Sciatic nerve (tissue), 2 donors: Measurements from ENCODE around the gene PDCD7. TPM values are rescaled to one million over a fixed set of nuclear protein-coding genes. Genes with fewer than 3 reads are reported as not detected.
A peak's percentile ranks its signal among the peaks of the same experiment; 100 is the strongest.
"Not testable (repeated sequence)": the region's sequence is repeated elsewhere in the genome, so short reads cannot be mapped to it uniquely, and the experiment has no call there.

ENCODE experiments used
- ATAC-seq: fragments of 200-7000 bp; cut with Tn5 transposase; one replicate; pipeline ENCODE4 v1.9.1; 2020; ENCODE audit warnings: mild to moderate bottlenecking, moderate library complexity
- DNase-seq: peaks from one replicate; pipeline ENCODE4 v3.0.0-alpha.2; 2020; ENCODE audit warnings: low spot score
- intact Hi-C: fragments of 100-400 bp; cut with DNase I; formaldehyde crosslinking; loops from one replicate; pipeline ENCODE4 v1.14.2; 2022
- total RNA-seq: library from RNA; stranded (reverse); fragmentation: NEBNext Ultra II Directional; extraction: Animal tissue kit (Norgen Biotek cat#: 25700); gene quantifications from one replicate; pipeline ENCODE4 v1.2.1, GENCODE V29; 2021
- donor health status: DM: no; HTN: no; CAD: no.
- donor health status: DM: no; HTN: no; CAD: no.

PDCD7 gene
- total RNA-seq, 1 donor from 2014 or later = 29.6 TPM

DNA sequence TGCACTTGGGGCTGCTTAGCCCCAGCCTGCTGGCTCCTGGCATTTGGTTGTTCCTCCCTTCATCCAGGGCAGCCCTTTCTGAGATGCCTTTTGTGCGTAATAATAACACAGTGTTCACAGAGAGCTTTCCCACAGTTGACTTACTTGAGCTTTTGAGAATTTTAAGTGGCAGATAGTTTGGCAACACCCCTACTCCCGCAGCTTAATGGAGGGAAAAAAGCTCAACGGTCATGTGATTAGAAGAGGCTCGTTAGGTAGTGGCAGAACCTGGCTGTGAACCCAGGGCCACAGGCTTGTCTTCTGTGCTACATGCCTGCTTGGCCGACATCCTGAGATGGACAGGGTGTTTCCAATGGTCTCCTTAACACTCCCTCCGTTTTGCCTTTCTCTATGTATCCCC is 52.3 kb downstream of the PDCD7 start:
- ATAC-seq (no peak), DNase-seq (no peak)
- intact Hi-C loops = no loop called here

DNA sequence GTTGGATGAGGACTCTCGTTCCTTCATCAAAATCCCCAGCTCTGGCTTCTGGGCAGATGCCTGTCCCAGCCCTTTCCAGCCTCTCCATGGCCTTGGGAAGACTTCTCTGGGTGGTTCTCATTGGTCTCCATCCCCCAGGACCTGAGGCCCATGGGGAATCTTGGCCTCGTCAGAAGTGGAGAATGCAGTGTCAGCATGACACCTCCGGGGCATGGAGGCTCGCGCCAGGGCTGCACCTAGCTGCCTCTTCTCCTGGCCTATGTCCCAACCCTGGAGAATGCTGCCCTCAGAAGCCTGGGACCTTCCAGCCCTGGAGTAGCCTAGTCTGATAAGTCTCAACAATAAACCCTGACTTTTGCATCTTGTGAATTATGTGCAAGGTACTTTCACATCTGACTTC is 54.0 kb downstream of the PDCD7 start:
- ATAC-seq (no peak), DNase-seq (no peak)
- intact Hi-C loops = no loop called here

DNA sequence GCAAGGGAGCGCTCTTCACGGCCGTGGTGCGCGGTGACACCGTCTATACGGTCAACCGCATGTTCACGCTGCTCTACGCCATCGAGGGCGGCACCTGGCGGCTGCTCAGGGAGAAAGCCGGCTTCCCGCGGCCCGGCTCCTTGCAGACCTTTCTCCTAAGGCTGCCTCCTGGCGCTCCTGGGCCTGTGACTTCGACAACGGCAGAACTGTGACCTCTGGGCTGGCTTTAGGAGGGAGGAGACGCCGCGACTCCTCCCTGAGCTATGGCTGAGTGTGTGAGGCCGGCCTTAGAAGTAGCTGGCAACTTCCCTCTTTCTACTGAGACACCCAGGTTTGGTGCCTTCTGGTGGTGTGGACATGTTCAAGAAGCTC is 55.6 kb downstream of the PDCD7 start:
- DNase-seq = peak; percentile 85
- intact Hi-C loops = no loop called here
- ATAC-seq = peak; percentile 84

DNA sequence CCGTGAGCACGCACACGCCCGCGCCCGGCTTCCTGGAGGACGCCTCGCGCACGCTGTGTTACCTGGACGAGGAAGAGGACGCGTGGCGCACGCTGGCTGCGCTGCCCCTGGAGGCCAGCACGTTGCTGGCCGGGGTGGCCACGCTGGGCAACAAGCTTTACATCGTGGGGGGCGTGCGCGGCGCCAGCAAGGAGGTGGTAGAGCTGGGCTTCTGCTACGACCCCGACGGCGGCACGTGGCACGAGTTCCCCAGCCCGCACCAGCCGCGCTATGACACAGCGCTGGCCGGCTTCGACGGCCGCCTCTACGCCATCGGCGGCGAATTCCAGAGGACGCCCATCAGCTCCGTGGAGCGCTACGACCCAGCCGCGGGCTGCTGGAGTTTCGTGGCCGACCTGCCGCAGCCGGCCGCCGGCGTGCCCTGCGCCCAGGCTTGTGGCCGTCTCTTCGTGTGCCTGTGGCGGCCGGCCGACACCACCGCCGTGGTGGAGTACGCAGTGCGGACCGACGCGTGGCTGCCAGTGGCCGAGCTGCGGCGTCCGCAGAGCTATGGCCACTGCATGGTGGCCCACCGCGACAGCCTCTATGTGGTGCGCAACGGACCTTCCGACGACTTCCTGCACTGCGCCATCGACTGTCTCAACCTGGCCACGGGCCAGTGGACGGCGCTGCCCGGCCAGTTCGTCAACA is 56.2 kb downstream of the PDCD7 start:
- intact Hi-C loops = no loop called here
- no peak for ATAC-seq
- DNase-seq = no peak

DNA sequence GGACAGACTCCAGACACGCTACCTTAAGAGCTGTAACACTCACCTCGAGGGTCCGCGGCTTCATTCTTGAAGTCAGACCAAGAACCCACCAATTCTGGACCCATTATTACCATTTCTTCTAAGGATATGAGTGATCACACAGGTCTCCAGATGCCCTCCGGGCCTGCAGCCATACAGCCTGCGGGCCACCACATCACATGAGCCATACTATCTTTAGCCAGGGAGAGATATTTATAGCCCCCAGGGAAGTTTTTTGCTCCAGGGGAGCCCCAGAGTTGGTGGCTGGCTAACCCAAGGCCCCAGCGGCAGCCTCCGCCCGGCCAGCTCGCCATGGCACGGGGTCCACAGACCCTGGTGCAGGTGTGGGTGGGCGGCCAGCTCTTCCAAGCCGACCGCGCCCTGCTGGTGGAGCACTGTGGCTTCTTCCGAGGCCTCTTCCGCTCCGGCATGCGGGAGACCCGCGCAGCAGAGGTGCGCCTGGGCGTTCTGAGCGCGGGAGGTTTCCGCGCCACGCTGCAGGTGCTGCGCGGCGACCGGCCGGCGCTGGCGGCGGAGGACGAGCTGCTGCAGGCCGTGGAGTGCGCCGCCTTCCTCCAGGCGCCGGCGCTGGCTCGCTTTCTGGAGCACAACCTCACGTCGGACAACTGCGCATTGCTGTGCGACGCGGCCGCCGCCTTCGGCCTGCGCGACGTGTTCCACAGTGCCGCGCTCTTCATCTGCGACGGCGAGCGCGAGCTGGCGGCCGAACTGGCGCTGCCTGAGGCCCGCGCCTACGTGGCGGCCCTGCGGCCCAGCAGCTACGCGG is 56.9 kb downstream of the PDCD7 start, which contains the start of gene KBTBD13:
Gene KBTBD13, plus strand, starts transcription at position 261 of the 805 bp plus-strand sequence. Its CDS starts 70 bp downstream, at position 331.
- intact Hi-C loops = no loop called here
- ATAC-seq = no peak
- no peak for DNase-seq

DNA sequence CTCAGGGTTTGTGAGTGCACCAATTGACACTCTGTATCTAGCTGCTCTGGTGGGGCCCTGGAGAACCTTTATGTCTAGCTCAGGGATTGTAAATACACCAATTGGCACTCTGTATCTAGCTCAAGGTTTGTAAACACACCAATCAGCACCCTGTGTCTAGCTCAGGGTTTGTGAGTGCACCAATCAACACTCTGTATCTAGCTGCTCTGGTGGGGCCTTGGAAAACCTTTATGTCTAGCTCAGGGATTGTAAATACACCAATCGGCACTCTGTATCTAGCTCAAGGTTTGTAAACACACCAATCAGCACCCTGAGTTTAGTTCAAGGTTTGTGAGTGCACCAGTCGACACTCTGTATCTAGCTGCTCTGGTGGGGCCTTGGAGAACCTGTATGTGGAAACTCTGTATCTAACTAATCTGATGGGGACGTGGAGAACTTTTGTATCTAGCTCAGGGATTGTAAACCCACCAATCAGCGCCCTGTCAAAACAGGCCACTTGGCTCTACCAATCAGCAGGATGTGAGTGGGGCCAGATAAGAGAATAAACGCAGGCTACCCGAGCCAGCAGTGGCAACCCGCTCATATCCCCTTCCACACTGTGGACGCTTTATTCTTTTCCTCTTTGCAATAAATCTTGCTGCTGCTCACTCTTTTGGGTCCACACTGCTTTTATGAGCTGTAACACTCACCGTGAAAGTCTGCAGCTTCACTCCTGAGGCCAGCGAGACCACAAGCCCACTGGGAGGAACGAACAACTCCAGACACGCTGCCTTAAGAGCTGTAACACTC is 57.8 kb downstream of the PDCD7 start:
- DNase-seq, intact Hi-C loops, ATAC-seq: not testable (repeated sequence)

DNA sequence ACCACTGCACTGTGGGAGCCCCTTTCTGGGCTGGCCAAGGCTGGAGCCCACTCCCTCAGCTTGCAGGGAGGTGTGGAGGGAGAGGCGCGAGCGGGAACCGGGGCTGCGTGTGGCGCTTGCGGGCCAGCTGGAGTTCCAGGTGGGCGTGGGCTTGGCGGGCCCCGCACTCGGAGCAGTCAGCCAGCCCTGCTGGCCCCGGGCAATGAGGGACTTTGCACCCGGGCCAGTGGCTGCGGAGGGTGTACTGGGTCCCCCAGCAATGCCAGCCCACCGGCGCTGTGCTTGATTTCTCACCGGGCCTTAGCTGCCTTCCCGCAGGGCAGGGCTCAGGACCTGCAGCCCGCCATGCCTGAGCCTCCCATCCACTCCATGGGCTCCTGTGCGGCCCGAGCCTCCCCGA is 58.7 kb downstream of the PDCD7 start:
- intact Hi-C loops, ATAC-seq, DNase-seq: not testable (repeated sequence)

DNA sequence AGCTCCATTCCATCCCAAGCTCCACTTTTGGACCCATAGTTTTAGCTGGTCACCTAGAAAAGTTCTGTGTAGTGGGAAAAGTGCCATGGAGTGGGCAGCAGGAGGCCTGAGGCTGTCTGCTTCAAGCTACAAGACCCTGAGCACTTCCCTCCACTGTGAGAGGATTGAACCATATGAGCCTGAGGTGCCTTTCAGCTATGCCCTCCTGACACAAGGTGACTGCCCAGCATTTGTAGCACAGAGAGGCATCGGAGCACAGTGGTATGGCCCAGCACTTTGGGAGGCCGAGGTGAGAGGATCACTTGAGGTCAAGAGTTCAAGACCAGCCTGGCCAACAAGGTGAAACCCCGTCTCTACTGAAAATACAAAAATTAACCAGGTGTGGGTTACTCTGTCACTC is 61.0 kb downstream of the PDCD7 start:
- no peak for ATAC-seq
- DNase-seq = no peak
- intact Hi-C loops = no loop called here

DNA sequence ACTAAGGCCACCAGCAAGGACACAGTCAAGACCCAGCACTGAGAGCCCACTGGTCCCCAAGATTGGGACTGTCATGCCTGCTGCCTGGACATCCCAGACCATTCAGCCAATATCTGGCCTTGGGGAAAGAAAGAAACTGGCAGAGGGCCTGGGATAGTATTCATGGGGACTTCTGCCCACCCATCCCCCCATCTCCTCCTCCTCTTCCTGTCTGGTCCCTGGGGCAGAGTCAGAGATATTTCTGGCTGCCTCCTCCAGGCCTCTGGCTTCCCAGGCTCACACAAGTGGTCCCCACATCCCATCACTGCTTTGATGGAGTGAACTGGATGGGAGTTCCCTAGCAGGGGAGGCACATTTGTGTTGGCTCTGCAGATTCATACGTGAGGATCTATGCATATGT is 61.6 kb downstream of the PDCD7 start:
- DNase-seq (no peak), ATAC-seq (peak; percentile 31)
- intact Hi-C loops = no loop called here

DNA sequence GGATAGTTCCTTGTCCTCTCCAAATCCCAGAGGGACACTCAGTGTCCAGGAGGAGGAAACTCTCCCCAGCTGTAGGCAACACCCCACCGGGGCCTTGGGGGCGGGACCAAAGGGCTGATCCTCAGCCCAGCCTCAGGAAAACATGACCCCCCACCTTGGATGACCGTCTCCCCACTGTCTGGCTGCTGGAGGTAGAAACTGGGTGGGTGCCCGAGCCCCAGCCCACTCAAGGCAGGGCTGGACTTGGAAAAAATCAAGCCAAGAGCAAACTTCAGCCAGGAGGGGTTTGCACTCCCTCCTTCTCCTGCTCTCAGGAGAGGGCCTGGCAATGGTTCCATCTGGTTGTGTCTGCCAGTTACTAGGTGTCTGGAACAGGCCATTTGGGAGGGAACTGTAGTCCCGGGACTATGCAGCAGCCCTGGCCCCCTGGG is 62.2 kb downstream of the PDCD7 start:
- ATAC-seq (peak; percentile 41), DNase-seq (no peak)
- intact Hi-C loops = no loop called here

DNA sequence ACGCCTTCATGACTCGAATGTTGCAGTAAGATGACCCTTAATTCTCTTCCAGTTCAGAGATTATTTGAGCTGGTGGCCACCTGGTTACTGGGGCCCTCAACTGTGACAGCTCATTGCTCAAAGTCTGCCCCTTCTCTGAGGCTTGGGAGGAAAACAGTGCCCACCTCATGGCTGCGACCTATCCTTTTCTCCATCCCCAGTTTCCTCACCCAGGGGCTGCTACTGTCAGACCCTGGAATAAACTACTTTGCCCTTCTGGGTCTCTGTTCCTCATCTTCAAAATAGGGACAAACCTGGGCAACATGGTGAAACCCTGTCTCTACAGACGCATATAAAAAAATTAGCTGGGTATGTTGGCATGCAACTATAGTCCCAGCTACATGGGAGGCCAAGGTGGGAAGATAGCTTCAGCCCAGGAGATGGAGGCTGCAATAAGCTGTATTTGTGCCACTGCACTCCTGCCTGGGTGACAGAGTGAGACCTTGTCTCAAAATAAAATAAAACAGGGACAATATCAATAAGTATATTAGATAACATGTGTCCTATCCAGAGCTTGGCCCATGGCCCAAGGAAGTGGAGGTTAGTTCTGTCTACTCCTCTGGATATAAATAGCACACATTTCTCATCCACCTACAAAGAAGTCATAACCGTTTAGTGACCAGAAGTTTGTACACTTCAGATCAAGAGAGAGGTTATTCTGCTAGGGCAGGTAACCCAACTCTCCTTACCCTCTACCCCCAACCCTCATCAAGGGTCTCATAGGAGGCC is 63.6 kb downstream of the PDCD7 start:
- intact Hi-C loops = no loop called here
- no peak for DNase-seq
- no peak for ATAC-seq

DNA sequence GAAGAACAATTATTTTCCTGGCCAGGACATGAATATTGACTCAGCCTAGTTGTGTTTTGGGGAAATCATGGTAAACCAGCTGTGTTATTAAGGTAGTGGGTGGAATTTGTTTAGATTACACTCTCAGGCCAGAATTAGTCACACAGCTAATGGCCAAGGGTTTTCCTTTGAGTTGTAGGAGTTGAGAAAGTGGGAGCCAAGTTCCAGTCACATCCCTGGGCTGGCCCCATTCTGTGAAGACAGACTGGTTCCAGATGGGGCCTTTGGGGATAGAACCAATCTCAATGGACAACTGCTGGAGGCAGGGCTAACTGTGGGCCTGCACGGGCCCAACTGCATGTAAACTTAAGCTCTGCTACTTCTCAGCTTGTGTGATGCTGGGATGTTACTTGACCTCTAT is 64.4 kb downstream of the PDCD7 start:
- DNase-seq = no peak
- intact Hi-C loops = no loop called here
- peak; percentile 8 for ATAC-seq

DNA sequence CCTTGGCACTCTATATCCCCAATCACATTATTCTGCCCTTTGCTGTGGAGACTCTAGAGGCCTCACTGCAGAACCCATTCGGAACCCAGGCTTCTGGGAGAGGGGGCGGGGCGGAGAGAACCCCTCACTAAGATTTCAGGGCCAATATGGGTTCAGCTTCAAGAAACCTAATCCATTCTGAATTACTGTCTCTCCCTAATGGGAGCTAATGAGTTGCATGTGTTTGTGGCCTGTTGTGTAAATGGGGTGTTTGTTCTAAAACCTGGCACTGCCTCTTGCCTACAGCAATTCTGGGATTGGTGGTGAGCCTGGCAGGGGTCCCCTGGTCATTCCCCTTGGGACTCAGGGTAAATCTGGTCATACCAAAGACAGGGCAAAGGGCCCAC is 65.2 kb downstream of the PDCD7 start:
- ATAC-seq (peak; percentile 65), DNase-seq (no peak)
- intact Hi-C loops = no loop called here

DNA sequence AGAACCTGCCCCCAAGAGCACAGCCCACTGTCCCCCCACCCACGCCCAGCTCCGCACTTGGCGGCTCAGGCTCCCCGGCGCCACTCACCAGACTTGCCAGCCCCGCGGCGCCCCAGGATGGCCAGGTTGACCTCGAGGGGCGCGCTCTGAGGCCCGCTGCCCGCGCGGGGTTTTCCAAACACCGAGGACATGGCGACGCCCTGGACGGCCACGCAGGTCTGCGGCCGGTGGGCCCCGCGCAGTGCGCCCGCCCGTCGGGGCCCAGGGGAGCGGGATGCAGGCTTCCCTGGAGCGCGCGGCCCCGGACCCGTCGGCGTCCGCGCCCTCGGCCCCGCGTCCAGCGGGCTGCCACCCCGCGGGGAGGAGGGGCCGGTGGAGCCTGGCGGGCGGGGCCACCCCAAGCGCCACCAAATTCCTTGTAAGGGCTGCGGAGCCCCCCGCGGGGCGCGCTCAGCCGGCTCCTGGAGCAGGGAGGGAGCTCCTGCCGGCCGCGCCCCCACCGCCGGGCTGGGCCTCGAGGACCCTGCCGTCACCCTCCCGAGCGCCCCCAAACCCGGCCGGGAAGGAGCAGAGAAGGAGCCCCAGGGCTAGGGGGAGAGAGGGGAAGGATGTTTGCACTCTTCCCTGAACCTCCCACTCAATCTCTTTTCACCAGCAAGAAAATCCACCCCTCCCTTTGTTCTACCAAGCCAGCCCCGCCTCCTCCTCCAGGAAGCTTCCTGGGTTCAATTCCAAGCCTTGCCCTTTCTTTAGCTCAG is 65.8 kb downstream of the PDCD7 start, which contains the start of gene RASL12:
Gene RASL12, minus strand, starts transcription at position 347 of the 758 bp plus-strand sequence. Its CDS starts 156 bp downstream, at position 191.
- ATAC-seq (peak; percentile 14), DNase-seq (no peak)
- intact Hi-C loops = no loop called here
